Skeletal muscle tissue (tissue), 4 donors: ENCODE results near the gene CARMIL1. TPM values are rescaled to one million over a fixed set of nuclear protein-coding genes. Genes with fewer than 3 reads are reported as not detected.

ENCODE experiments used
- H3K27ac ChIP-seq: one replicate; pipeline ENCODE4 v1.7.0; 2013; ENCODE audit warnings: mild to moderate bottlenecking, low read depth, low read length, inconsistent platforms
- H3K27me3 ChIP-seq, 3 donors: one replicate each; pipeline ENCODE4 v1.7.0; 2013; ENCODE audit warnings: low read length in 3 of 3; ENCODE audit not compliant: control insufficient read depth in 3 of 3, insufficient read depth in 3 of 3
- H3K36me3 ChIP-seq, 3 donors: one replicate each; pipeline ENCODE4 v1.7.0; 2013; ENCODE audit warnings: low read length in 3 of 3; ENCODE audit not compliant: control insufficient read depth in 3 of 3, insufficient read depth in 3 of 3
- H3K4me1 ChIP-seq, 3 donors: one replicate each; pipeline ENCODE4 v1.7.0; 2013; ENCODE audit warnings: low read length in 3 of 3, mild to moderate bottlenecking in 3 of 3; ENCODE audit not compliant: control insufficient read depth in 3 of 3, insufficient read depth in 3 of 3
- H3K4me3 ChIP-seq, 3 donors: one replicate each; pipeline ENCODE4 v1.7.0; 2013; ENCODE audit warnings: low read length in 3 of 3
- H3K9ac ChIP-seq, 3 donors: one replicate each; pipeline ENCODE4 v1.7.0; 2013; ENCODE audit warnings: low read length in 3 of 3, mild to moderate bottlenecking in 3 of 3, moderate library complexity in 2 of 3, low read depth in 1 of 3
- H3K9me3 ChIP-seq, 3 donors: one replicate each; pipeline ENCODE4 v1.7.0; 2013; ENCODE audit warnings: low read length in 3 of 3; ENCODE audit not compliant: control insufficient read depth in 3 of 3
- total RNA-seq: library from RNA; depleted of rRNA; stranded (reverse); fragments of >200 nt; gene quantifications from one replicate; pipeline ENCODE4 v1.2.3, GENCODE V29; 2014
- donor health status: Osteomylitis.

Gene CARMIL1
- total RNA-seq, 1 donor from 2014 or later = 4.7 TPM

DNA sequence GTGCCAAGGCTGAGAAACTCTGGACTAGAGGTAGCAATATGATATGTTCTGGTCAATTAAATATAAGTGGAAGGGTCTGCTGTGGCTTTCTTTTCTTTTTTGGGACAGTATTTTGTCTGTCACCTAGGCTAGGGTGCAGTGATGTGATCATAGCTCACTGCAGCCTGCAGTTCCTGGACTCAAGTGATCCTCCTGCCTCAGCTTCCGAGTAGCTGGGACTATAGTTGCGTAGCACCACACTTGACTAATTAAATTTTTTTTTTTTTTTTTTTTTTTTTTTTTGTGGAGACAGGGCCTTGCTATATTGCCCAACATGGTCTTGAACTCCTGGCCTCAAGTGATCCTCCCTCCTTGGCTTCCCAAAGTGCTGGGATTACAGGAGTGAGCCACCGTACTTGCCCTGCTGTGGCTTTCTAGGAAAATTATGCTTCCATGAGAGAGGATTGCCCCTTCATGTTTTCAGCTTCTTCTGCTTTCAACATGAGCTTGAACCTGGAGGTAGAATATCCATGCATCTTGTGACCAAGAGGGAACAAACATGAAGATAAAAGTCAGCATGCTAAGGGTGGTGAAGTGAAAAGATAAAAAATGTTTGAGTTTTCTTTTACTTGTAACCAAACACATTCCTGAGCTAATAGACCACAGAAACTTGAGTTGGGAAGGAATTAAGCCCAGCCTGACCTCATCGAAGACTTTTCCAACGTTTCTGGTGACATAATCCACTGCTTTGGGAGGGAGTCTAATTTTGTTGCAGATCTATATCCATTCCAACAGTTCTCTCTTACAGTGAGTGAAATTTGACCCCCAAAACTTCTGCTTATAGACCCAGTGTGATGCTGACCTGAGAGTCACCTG is 75.1 kb downstream of the CARMIL1 start:
- H3K36me3 ChIP-seq = no peaks in the 10 kb centered on the region

DNA sequence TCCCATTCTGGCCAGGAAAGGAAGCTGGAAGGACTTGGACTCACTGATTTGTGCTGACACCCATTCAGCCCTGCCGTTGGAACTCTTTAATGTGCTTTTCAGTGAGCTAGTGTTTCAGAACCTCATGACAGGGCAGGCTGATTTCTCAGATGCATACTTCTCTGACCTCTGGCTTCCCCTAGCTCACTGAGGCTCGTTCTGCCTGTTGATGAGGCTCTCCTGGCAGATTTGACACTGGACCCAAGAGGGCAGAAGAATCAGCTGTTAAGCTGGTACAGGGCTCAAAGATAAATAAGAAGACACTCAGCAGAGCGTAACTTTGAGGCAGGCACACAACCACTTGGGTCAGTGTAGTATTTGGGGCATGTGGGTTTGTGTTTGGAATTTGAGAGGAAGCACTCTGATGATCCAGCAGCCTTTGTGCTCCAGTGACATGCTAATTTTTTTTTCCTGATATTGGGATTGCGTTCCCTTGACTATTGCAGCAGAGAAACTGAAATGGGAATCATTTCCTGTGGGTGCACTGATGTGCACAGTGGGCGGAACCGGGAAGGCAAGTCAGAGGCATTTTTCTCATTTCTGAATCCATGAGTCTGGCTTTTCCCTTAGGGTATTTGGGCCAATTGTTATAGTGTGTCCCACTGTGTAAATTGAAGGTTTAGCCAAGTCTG is 80.2 kb downstream of the CARMIL1 start:
- H3K9ac ChIP-seq = no peak overlapping the region
- no peaks in the 10 kb centered on the region for H3K9me3 ChIP-seq
- peaks cover 6 to 8% (median 7%) of the 10 kb centered on the region in 3 donors for H3K4me1 ChIP-seq
- no peaks in the 10 kb centered on the region for H3K36me3 ChIP-seq
- H3K27me3 ChIP-seq = no peaks in the 10 kb centered on the region
- peak overlapping the region; percentile 60 for H3K27ac ChIP-seq
- no peak overlapping the region for H3K4me3 ChIP-seq

More for the DNA sequence above, 75.1 kb downstream of the CARMIL1 start:
- Histone ChIP-seq H3K4me3 (no peak overlapping the region), H3K9ac (no peak overlapping the region), H3K9me3 (no peaks in the 10 kb centered on the region), H3K4me1 (peaks cover 4% of the 10 kb centered on the region in 3 donors), H3K27ac (no peak overlapping the region), H3K27me3 (no peaks in the 10 kb centered on the region)

DNA sequence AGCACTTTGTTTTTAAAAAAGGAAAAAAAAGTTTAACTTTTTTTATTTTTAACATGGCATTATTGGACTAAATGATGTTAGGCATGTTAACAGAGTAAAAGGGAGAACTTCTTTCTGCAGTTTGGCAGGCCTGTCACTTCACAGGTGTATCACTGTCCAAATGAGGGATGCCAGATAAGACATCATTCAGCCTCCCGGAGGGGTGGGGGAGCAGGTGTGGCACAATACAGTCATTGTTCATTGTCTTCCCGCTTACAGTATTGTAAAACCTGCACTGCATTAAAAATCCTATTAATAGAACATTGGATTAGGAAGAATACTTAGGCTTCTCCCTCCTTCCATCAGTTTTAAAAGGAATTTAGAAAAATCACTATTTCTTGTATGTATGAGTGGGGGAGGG is 80.7 kb downstream of the CARMIL1 start:
- H3K36me3 ChIP-seq = no peaks in the 10 kb centered on the region
- no peak overlapping the region for H3K4me3 ChIP-seq
- no peak overlapping the region for H3K27ac ChIP-seq
- no peaks in the 10 kb centered on the region for H3K27me3 ChIP-seq
- H3K9ac ChIP-seq = no peak overlapping the region
- H3K9me3 ChIP-seq = no peaks in the 10 kb centered on the region
- H3K4me1 ChIP-seq = peaks cover 4 to 7% (median 6%) of the 10 kb centered on the region in 3 donors

DNA sequence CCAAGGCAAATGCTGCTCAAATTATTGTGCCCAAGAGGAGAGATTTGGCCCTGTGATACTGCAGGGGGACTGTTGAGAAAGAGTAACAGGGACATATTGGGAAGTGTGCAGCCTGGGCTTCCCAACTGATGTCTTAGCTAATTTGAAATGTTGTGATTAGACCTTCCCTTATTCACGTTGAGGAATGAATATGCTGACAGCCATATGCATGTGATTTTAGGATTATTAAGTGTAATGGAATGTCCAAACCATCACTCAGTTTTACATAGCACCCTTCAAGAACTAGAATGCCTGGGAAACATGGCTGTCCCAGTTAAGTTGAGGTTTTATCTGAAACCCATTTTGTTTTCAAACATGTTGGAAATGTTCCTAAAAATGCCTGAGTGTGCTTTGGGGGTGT is 81.4 kb downstream of the CARMIL1 start:
- Histone ChIP-seq H3K4me1 (peaks cover 4 to 7% (median 6%) of the 10 kb centered on the region in 3 donors), H3K9ac (no peak overlapping the region), H3K36me3 (no peaks in the 10 kb centered on the region), H3K27ac (no peak overlapping the region), H3K9me3 (no peaks in the 10 kb centered on the region), H3K27me3 (no peaks in the 10 kb centered on the region), H3K4me3 (no peak overlapping the region)

DNA sequence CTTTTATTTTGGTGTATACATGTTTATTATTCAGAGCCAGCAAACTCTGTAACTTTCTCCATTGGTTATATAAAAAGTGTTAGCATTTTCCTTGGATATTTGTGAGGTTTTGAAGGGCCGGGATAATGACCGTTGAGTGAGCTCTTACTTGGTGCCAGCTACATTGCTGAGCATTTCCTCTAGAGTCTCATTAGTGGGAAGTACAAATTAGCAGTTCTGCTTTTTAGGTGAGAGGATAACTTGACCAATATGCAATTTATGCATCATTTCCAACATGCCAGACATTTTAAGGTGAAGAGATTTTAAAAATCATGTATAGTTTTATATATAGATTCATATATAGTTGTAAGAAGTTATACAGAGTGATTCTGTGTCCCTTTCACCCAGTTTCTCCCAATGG is 84.3 kb downstream of the CARMIL1 start:
- no peak overlapping the region for H3K9ac ChIP-seq
- peaks cover 4 to 7% (median 6%) of the 10 kb centered on the region in 3 donors for H3K4me1 ChIP-seq
- H3K27ac ChIP-seq = no peak overlapping the region
- H3K9me3 ChIP-seq = no peaks in the 10 kb centered on the region
- H3K27me3 ChIP-seq = no peaks in the 10 kb centered on the region
- no peak overlapping the region for H3K4me3 ChIP-seq
- no peaks in the 10 kb centered on the region for H3K36me3 ChIP-seq

DNA sequence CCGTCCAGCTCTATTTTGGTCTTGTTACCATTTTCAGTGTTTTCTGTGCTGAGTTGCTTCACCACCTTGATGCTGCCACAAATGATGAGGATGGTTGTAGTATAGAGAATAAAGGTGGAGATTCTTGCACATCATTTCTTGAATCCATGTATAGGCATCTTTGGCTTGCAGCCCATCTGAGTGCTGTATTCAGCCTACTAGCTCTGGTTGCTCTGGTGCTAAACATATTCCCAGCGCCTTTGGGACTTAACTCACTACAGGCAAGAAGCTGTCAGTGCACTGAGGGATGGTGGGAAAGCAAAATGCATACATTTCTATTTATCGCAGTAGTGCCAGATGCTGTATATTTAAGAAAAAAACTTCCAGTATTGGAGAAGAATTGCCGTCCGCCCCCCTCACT is 86.0 kb downstream of the CARMIL1 start:
- no peaks in the 10 kb centered on the region for H3K27me3 ChIP-seq
- H3K27ac ChIP-seq = no peak overlapping the region
- H3K9me3 ChIP-seq = no peaks in the 10 kb centered on the region
- H3K36me3 ChIP-seq = no peaks in the 10 kb centered on the region
- H3K4me3 ChIP-seq = no peak overlapping the region
- no peak overlapping the region for H3K9ac ChIP-seq
- peaks cover 0 to 13% (median 6%) of the 10 kb centered on the region in 3 donors for H3K4me1 ChIP-seq

DNA sequence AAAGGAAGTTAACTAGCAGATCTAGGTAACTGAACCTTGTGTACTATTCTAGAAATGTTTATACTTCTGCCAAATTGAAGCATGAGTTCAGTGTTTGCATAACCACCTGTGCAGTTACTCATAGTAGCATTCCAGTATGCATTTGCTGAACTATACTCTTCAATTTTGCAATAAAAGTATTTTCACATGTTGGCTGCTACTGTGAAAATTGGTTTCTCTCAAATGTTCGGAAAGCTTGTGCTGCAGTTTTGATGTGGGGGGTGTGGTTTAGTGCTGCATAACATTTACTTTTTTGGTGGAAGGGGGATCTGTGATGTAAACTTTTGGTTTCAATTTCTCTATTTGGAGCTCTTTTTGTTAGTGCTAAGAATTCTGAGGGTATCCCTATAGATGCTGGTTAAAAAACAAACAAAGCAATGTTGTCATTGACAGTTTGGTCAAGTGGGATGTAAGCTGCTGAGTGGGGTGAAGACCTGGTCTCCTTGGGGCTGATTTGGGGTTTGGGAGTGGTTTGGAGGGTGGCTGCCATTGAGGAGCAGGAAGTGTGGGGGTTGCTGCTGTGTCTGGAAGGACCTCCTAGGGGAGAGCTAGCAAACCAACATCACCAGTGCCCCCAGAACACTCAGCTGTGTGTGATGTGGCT is 87.8 kb downstream of the CARMIL1 start:
- no peaks in the 10 kb centered on the region for H3K9me3 ChIP-seq
- no peaks in the 10 kb centered on the region for H3K36me3 ChIP-seq
- peaks cover 0 to 12% (median 6%) of the 10 kb centered on the region in 3 donors for H3K4me1 ChIP-seq
- H3K4me3 ChIP-seq = no peak overlapping the region
- H3K27me3 ChIP-seq = no peaks in the 10 kb centered on the region
- no peak overlapping the region for H3K9ac ChIP-seq
- H3K27ac ChIP-seq = no peak overlapping the region

DNA sequence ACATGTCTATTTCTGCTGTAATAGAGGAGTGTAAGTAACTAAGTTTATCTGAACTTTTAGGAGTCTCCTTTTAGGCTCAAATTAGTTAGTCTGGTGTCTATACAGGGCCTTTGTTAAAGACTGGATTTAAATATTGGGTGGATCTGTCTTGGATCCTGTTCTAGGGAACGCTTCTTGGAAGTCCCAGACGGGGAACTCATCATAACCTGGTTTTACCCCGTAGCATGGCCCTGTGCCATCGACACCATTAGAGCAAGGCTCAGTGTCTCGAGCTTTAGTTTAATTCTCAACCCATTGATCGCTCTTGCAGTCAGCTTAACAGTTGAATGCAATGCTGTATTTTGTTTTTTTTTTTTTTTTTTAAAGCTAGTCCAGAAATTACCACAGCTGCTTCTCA is 89.9 kb downstream of the CARMIL1 start:
- H3K9me3 ChIP-seq = no peaks in the 10 kb centered on the region
- no peak overlapping the region for H3K9ac ChIP-seq
- H3K27ac ChIP-seq = no peak overlapping the region
- H3K4me1 ChIP-seq = peaks cover 0 to 12% (median 6%) of the 10 kb centered on the region in 3 donors
- no peak overlapping the region for H3K4me3 ChIP-seq
- H3K36me3 ChIP-seq = no peaks in the 10 kb centered on the region
- H3K27me3 ChIP-seq = no peaks in the 10 kb centered on the region

DNA sequence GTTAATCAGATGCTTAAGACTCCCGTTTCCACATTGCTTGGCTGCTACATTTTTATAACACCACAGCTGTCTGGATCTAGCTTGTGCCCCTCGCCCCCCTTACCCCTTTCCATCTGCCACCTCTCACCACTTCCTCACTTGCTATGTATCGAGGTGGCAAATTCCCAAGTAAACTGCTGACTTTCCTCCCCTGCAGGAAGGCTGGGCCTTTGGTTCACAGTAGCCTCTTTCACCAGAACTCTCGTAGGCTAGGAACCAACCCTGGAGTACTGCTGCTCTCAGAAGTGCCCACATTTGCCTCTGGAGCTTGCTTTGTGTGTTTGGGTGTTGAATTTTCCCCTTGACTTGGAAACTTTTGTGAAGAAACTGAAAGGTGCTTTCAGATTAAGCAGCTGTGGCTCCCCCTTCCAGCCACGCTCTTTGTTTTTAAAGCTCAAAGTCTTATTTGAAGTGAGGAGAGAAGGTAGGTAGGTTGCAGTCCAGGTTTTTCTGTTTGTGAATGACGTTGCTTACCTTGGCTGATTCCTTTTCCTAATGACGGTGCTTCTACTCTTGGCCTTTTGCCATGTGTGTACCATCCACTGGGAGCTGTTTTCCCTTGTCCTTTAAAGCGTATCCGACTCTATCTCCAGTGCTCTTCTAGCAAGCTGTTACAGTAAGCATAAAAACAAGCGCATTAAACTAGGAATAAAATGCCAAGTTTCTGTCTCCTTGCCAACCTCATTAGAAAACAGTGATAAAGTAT is 90.4 kb downstream of the CARMIL1 start:
- Histone ChIP-seq H3K9me3 (no peaks in the 10 kb centered on the region), H3K36me3 (no peaks in the 10 kb centered on the region), H3K4me1 (peaks cover 0 to 12% (median 6%) of the 10 kb centered on the region in 3 donors), H3K27ac (no peak overlapping the region), H3K4me3 (peak overlapping the region in 1 of 3 donors; percentile 19), H3K9ac (no peak overlapping the region), H3K27me3 (no peaks in the 10 kb centered on the region)
